Spleen (tissue), 11 donors: ENCODE measurements around the gene LONRF2. TPM values are rescaled to one million over a fixed set of nuclear protein-coding genes. Genes with fewer than 3 reads are reported as not detected.

Source experiments
- DNase-seq: peaks from one replicate; pipeline ENCODE4 v3.0.0-alpha.2; 2020
- H3K27ac ChIP-seq, 8 donors: fragments of 200-600 bp; sonication (generic) in 7 of 8; 1 replicate in 4 of 8; 2 replicates in 4 of 8; pipeline versions ENCODE4 v1.5.0 to v1.8.0; 2016 to 2021; ENCODE audit warnings: inconsistent platforms in 4 of 8, mild to moderate bottlenecking in 4 of 8, moderate library complexity in 1 of 8
- H3K27me3 ChIP-seq, 7 donors: fragments of 200-600 bp; sonication (generic) in 6 of 7; replicated peaks in 1 of 7; 1 replicate in 4 of 7; 2 replicates in 3 of 7; pipeline versions ENCODE4 v1.5.0 to v1.8.0; 2016 to 2021; ENCODE audit warnings: inconsistent platforms in 3 of 7, mild to moderate bottlenecking in 1 of 7
- H3K36me3 ChIP-seq, 6 donors: fragments of 200-600 bp; sonication (generic) in 5 of 6; 1 replicate in 4 of 6; 2 replicates in 2 of 6; pipeline versions ENCODE4 v1.5.0 to v1.8.0; 2016 to 2021; ENCODE audit warnings: inconsistent platforms in 2 of 6
- H3K4me1 ChIP-seq, 6 donors: fragments of 200-600 bp; sonication (generic) in 5 of 6; 1 replicate in 3 of 6; 2 replicates in 3 of 6; pipeline versions ENCODE4 v1.5.0 to v1.8.0; 2016 to 2021; ENCODE audit warnings: inconsistent platforms in 3 of 6
- H3K4me3 ChIP-seq, 8 donors: fragments of 200-600 bp; sonication (generic) in 7 of 8; 1 replicate in 4 of 8; 2 replicates in 4 of 8; pipeline versions ENCODE4 v1.5.0 to v1.8.0; 2016 to 2021; ENCODE audit warnings: inconsistent platforms in 4 of 8, mild to moderate bottlenecking in 4 of 8, moderate library complexity in 2 of 8
- H3K9me3 ChIP-seq, 8 donors: fragments of 200-600 bp; sonication (generic) in 7 of 8; 1 replicate in 4 of 8; 2 replicates in 4 of 8; pipeline versions ENCODE4 v1.5.0 to v1.8.0; 2016 to 2021; ENCODE audit warnings: inconsistent platforms in 4 of 8
- POLR2A ChIP-seq, 3 donors: fragments of 450-650 bp; IDR thresholded peaks; one replicate each; pipeline ENCODE4 v1.5.1; 2017; ENCODE audit warnings: antibody characterized with exemption in 3 of 3, mild to moderate bottlenecking in 1 of 3
- POLR2AphosphoS5 ChIP-seq, 3 donors: sonication (generic); formaldehyde crosslinking; IDR thresholded peaks; one replicate each; pipeline ENCODE4 v1.5.1; 2017; ENCODE audit warnings: antibody characterized with exemption in 3 of 3
- WGBS, 5 donors: extraction: QIAGEN DNeasy Blood & Tissue Kit in 3 of 5; methylation state at CpG; one replicate each; pipeline versions ENCODE4 v1.1.5 to v1.1.7; 2013 to 2018; 5-methylcytosine and 5-hydroxymethylcytosine counted together
- intact Hi-C: fragments of 100-400 bp; cut with DNase I; formaldehyde crosslinking; loops from one replicate; pipeline ENCODE4 v1.15.0; 2023; ENCODE audit warnings: low total_unique reads
- polyA plus RNA-seq, 3 donors: library from polyadenylated mRNA; stranded (reverse); fragments of 200-250 nt; gene quantifications; one replicate each; pipeline ENCODE4 v1.2.1, GENCODE V29; 2013
- total RNA-seq, 7 donors: library from RNA; depleted of rRNA in 3 of 7; stranded (reverse); fragments of >200 nt in 3 of 7; fragmentation: NEBNext Ultra II Directional in 4 of 7; extraction: Animal tissue kit (Norgen Biotek cat#: 25700) in 4 of 7; gene quantifications; one replicate each; pipeline versions ENCODE4 v1.1.0 to v1.2.1, GENCODE V29; 2016 to 2021
- TF ChIP-seq, protein P1 (sequence below), 11 experiments: fragments of 200-600 bp in 7 of 11; fragments of 450-650 bp in 4 of 11; sonication (generic) in 4 of 11; IDR thresholded peaks in 8 of 11; conservative IDR thresholded peaks in 3 of 11; 1 replicate in 7 of 11; 2 replicates in 4 of 11; pipeline versions ENCODE4 v1.4.0 to v1.8.0; 2016 to 2021; ENCODE audit warnings: antibody characterized with exemption in 11 of 11, inconsistent platforms in 4 of 11, mild to moderate bottlenecking in 1 of 11
- donor health status: healthy with polysubstance abuse.
- donor health status: DM: no; HTN: no; CAD: no; lungs with moderate emphysema.
- donor health status: DM: no; HTN: no; CAD: no.
- donor health status: Bipolar disorder and iron deficiency.
- donor health status: healthy.
- donor health status: DM: no; HTN: no; CAD: no.
- donor health status: DM: yes; HTN: yes; CAD: no.

The LONRF2 gene
- total and polyA plus RNA-seq, 10 donors = 0.11 to 4.9 (median 1.9) TPM

GRCh38 chr2:100269889-100270288, 52.4 kb downstream of the LONRF2 start:
- TF ChIP-seq POLR2A (IDR thresholded peaks at IDR 0.05) (no peak), POLR2AphosphoS5 (IDR thresholded peaks at IDR 0.05) (no peak)
- TF ChIP-seq, protein P1, sequence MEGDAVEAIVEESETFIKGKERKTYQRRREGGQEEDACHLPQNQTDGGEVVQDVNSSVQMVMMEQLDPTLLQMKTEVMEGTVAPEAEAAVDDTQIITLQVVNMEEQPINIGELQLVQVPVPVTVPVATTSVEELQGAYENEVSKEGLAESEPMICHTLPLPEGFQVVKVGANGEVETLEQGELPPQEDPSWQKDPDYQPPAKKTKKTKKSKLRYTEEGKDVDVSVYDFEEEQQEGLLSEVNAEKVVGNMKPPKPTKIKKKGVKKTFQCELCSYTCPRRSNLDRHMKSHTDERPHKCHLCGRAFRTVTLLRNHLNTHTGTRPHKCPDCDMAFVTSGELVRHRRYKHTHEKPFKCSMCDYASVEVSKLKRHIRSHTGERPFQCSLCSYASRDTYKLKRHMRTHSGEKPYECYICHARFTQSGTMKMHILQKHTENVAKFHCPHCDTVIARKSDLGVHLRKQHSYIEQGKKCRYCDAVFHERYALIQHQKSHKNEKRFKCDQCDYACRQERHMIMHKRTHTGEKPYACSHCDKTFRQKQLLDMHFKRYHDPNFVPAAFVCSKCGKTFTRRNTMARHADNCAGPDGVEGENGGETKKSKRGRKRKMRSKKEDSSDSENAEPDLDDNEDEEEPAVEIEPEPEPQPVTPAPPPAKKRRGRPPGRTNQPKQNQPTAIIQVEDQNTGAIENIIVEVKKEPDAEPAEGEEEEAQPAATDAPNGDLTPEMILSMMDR (IDR thresholded peaks at IDR 0.05 in 8 of 11, conservative IDR thresholded peaks at IDR 0.05 in 3 of 11) = no peak
- H3K27ac ChIP-seq = no peak overlapping the region

GRCh38 chr2:100268986-100269385, 53.3 kb downstream of the LONRF2 start:
- WGBS, 5 donors = 70 to 91% (median 85%) methylated on average over 4 of the region's 4 CpGs
- H3K27ac ChIP-seq = no peak overlapping the region
- H3K4me1 ChIP-seq = no peaks in the 10 kb centered on the region
- H3K9me3 ChIP-seq = no peaks in the 10 kb centered on the region
- intact Hi-C loops = loop anchor here (10.0 kb wide), 1 partner anchor 726 kb away; no protein-coding TSS in a partner anchor
- DNase-seq = no peak
- no peaks in the 10 kb centered on the region for H3K36me3 ChIP-seq
- H3K27me3 ChIP-seq = no peaks in the 10 kb centered on the region
- H3K4me3 ChIP-seq = no peak overlapping the region
- TF ChIP-seq POLR2AphosphoS5 (IDR thresholded peaks at IDR 0.05) (no peak), POLR2A (IDR thresholded peaks at IDR 0.05) (no peak)
- TF ChIP-seq, protein P1 (IDR thresholded peaks at IDR 0.05 in 8 of 11, conservative IDR thresholded peaks at IDR 0.05 in 3 of 11) = no peak

More at GRCh38 chr2:100269889-100270288, 52.4 kb downstream of the LONRF2 start:
- H3K27me3 ChIP-seq = no peaks in the 10 kb centered on the region
- no peaks in the 10 kb centered on the region for H3K4me1 ChIP-seq
- no peaks in the 10 kb centered on the region for H3K9me3 ChIP-seq
- intact Hi-C loops = loop anchor here (5.0 to 10.0 kb wide), 2 partner anchors 112 to 725 kb away; no protein-coding TSS in a partner anchor
- WGBS, 5 donors = 64 to 96% (median 81%) methylated on average over 5 of the region's 5 CpGs
- no peaks in the 10 kb centered on the region for H3K36me3 ChIP-seq
- H3K4me3 ChIP-seq = no peak overlapping the region
- no peak for DNase-seq

DNA sequence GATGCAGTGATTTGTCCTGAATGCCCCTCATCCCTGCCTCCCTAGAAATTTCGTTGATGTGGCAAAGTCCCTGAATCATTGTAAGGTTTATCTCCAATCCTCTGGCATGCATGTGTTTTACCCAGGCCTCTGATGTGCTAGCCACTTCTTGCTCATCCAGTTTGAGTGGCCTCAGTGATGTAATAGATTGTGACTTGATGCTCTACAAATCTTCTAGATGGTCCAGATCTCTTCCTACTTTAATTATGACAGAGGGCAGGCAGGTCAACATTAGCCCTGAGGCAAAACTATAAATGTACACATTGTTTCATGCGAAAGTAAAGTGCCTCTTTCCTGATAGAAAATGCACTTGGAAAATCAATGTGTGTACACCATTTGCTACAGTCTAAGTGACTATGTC, 54.5 kb downstream of the LONRF2 start:
- H3K9me3 ChIP-seq = no peaks in the 10 kb centered on the region
- WGBS, 5 donors = 66 to 76% (median 68%) methylated on average over 2 of the region's 2 CpGs
- no peaks in the 10 kb centered on the region for H3K36me3 ChIP-seq
- H3K27ac ChIP-seq = no peak overlapping the region
- peaks cover 0 to 5% (median 2%) of the 10 kb centered on the region in 6 donors for H3K4me1 ChIP-seq
- H3K27me3 ChIP-seq = no peaks in the 10 kb centered on the region
- H3K4me3 ChIP-seq = no peak overlapping the region
- DNase-seq = no peak
- no peak for TF ChIP-seq POLR2AphosphoS5 (IDR thresholded peaks at IDR 0.05)
- TF ChIP-seq, protein P1 (IDR thresholded peaks at IDR 0.05 in 8 of 11, conservative IDR thresholded peaks at IDR 0.05 in 3 of 11) = no peak
- no peak for TF ChIP-seq POLR2A (IDR thresholded peaks at IDR 0.05)
- intact Hi-C loops = loop anchor here (10.0 kb wide), 1 partner anchor 727 kb away; no protein-coding TSS in a partner anchor

GRCh38 chr2:100266126-100266525, 56.2 kb downstream of the LONRF2 start:
- no peaks in the 10 kb centered on the region for H3K36me3 ChIP-seq
- H3K4me1 ChIP-seq = peaks cover 0 to 18% (median 7%) of the 10 kb centered on the region in 6 donors
- 93 to 98% (median 96%) methylated on average over 7 of the region's 7 CpGs for WGBS, 5 donors
- intact Hi-C loops = loop anchor here (10.0 kb wide), 1 partner anchor 729 kb away; no protein-coding TSS in a partner anchor
- DNase-seq = no peak
- TF ChIP-seq POLR2AphosphoS5 (IDR thresholded peaks at IDR 0.05) (no peak), POLR2A (IDR thresholded peaks at IDR 0.05) (no peak)
- TF ChIP-seq, protein P1 (IDR thresholded peaks at IDR 0.05 in 8 of 11, conservative IDR thresholded peaks at IDR 0.05 in 3 of 11) = no peak
- no peak overlapping the region for H3K27ac ChIP-seq
- H3K27me3 ChIP-seq = no peaks in the 10 kb centered on the region
- no peaks in the 10 kb centered on the region for H3K9me3 ChIP-seq
- H3K4me3 ChIP-seq = no peak overlapping the region
